ENCODE measurements around the gene C12orf76. TPM values are rescaled to one million over a fixed set of nuclear protein-coding genes. Genes with fewer than 3 reads are reported as not detected.

Gene C12orf76
- polyA plus RNA-seq, 1 donor from 2014 or later = 227 TPM

DNA sequence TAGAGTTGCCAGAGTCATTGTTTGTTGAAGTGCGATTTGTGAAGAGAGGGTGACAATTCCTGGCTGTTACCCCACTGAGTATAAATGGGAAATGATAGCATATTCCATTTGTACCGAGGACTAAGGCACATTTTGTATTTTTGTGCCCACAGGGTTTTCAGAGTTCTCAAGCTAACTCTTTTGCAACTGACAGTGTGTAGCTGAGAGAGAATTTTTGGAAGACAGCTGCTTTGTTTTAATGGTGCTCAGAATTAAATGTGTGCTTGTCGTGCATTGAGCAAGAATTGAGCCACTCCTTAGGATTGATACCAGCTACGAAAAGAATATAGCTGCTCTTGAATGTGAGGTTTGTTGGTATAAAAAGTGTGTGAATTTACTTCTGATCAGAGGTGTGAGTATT lies 27.4 kb downstream of the C12orf76 start:
- TF ChIP-seq SMC3 (conservative IDR thresholded peaks at IDR 0.05; ENCODE audit: poor library complexity) (no peak), POLR2AphosphoS5 (IDR thresholded peaks at IDR 0.05) (no peak)
- H3K36me3 ChIP-seq (ENCODE audit: insufficient read depth, low read length) = peaks cover 21% of the 10 kb centered on the region
- no peak overlapping the region for H3K4me3 ChIP-seq (ENCODE audit: low read length)
- H3K9ac ChIP-seq (ENCODE audit: low read length) = no peak overlapping the region
- H3K27me3 ChIP-seq (ENCODE audit: insufficient read depth, low read depth, low read length) = no peaks in the 10 kb centered on the region
- no peaks in the 10 kb centered on the region for H4K20me1 ChIP-seq (ENCODE audit: insufficient read depth)
- H2AFZ ChIP-seq (ENCODE audit: low read depth, low read length) = no peak overlapping the region
- H3K4me2 ChIP-seq (ENCODE audit: low read length) = no peak overlapping the region
- H3K79me2 ChIP-seq (replicated peaks; ENCODE audit: insufficient read depth, low read length) = no peaks in the 10 kb centered on the region
- H3K9me3 ChIP-seq (ENCODE audit: low read length) = no peaks in the 10 kb centered on the region
- no peaks in the 10 kb centered on the region for H3F3A ChIP-seq (ENCODE audit: insufficient read depth, low read length, poor library complexity, severe bottlenecking)
- H3K9me2 ChIP-seq (ENCODE audit: insufficient read depth, low read length) = no peaks in the 10 kb centered on the region
- no peak overlapping the region for H3K27ac ChIP-seq (ENCODE audit: low read length)

DNA sequence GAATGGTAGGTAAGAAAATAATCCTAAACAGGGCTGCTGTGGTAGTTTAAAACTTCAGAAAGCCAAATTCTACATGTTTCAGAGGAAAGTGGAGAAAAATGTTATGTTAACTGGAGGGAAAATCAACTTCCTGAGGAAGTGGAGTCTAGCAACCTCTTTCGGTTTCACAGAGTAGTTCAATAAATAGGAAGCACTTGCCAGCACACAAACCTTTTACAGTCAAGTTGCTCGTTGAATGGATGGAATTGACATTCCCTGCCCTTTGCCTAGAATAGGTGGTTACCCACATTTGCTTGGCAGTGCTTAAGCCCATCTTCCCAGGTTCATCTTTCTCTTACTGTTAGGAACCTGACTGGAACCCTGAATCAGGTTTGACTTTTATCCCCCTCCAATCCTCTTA lies 33.2 kb downstream of the C12orf76 start:
- no peak overlapping the region for H2AFZ ChIP-seq (ENCODE audit: low read depth, low read length)
- H3K79me2 ChIP-seq (replicated peaks; ENCODE audit: insufficient read depth, low read length) = no peaks in the 10 kb centered on the region
- H3K4me3 ChIP-seq (ENCODE audit: low read length) = no peak overlapping the region
- no peak for TF ChIP-seq MXI1 (conservative IDR thresholded peaks at IDR 0.05; ENCODE audit: poor library complexity, severe bottlenecking)
- no peak for TF ChIP-seq RAD21 (conservative IDR thresholded peaks at IDR 0.05)
- no peak for TF ChIP-seq EZH2 (IDR thresholded peaks at IDR 0.05; ENCODE audit: borderline replicate concordance, insufficient read depth, low read length, poor library complexity, severe bottlenecking)
- TF ChIP-seq SMC3 (conservative IDR thresholded peaks at IDR 0.05; ENCODE audit: poor library complexity) = no peak
- TF ChIP-seq, protein P1, sequence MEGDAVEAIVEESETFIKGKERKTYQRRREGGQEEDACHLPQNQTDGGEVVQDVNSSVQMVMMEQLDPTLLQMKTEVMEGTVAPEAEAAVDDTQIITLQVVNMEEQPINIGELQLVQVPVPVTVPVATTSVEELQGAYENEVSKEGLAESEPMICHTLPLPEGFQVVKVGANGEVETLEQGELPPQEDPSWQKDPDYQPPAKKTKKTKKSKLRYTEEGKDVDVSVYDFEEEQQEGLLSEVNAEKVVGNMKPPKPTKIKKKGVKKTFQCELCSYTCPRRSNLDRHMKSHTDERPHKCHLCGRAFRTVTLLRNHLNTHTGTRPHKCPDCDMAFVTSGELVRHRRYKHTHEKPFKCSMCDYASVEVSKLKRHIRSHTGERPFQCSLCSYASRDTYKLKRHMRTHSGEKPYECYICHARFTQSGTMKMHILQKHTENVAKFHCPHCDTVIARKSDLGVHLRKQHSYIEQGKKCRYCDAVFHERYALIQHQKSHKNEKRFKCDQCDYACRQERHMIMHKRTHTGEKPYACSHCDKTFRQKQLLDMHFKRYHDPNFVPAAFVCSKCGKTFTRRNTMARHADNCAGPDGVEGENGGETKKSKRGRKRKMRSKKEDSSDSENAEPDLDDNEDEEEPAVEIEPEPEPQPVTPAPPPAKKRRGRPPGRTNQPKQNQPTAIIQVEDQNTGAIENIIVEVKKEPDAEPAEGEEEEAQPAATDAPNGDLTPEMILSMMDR (IDR thresholded peaks at IDR 0.05; ENCODE audit: poor library complexity, severe bottlenecking) = no peak
- no peak for TF ChIP-seq POLR2AphosphoS5 (IDR thresholded peaks at IDR 0.05)
- TF ChIP-seq EP300 (conservative IDR thresholded peaks at IDR 0.05; ENCODE audit: poor library complexity, severe bottlenecking) = no peak
- TF ChIP-seq, protein P2, sequence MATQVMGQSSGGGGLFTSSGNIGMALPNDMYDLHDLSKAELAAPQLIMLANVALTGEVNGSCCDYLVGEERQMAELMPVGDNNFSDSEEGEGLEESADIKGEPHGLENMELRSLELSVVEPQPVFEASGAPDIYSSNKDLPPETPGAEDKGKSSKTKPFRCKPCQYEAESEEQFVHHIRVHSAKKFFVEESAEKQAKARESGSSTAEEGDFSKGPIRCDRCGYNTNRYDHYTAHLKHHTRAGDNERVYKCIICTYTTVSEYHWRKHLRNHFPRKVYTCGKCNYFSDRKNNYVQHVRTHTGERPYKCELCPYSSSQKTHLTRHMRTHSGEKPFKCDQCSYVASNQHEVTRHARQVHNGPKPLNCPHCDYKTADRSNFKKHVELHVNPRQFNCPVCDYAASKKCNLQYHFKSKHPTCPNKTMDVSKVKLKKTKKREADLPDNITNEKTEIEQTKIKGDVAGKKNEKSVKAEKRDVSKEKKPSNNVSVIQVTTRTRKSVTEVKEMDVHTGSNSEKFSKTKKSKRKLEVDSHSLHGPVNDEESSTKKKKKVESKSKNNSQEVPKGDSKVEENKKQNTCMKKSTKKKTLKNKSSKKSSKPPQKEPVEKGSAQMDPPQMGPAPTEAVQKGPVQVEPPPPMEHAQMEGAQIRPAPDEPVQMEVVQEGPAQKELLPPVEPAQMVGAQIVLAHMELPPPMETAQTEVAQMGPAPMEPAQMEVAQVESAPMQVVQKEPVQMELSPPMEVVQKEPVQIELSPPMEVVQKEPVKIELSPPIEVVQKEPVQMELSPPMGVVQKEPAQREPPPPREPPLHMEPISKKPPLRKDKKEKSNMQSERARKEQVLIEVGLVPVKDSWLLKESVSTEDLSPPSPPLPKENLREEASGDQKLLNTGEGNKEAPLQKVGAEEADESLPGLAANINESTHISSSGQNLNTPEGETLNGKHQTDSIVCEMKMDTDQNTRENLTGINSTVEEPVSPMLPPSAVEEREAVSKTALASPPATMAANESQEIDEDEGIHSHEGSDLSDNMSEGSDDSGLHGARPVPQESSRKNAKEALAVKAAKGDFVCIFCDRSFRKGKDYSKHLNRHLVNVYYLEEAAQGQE (IDR thresholded peaks at IDR 0.05; ENCODE audit: borderline replicate concordance) = no peak
- TF ChIP-seq TAF1 (IDR thresholded peaks at IDR 0.05; ENCODE audit: low read depth) = no peak
- no peak overlapping the region for H3K9ac ChIP-seq (ENCODE audit: low read length)
- peaks cover 21% of the 10 kb centered on the region for H3K36me3 ChIP-seq (ENCODE audit: insufficient read depth, low read length)
- H3K9me2 ChIP-seq (ENCODE audit: insufficient read depth, low read length) = no peaks in the 10 kb centered on the region
- H3K27ac ChIP-seq (ENCODE audit: low read length) = no peak overlapping the region
- H4K20me1 ChIP-seq (ENCODE audit: insufficient read depth) = no peaks in the 10 kb centered on the region
- H3K4me2 ChIP-seq (ENCODE audit: low read length) = no peak overlapping the region
- H3K9me3 ChIP-seq (ENCODE audit: low read length) = no peaks in the 10 kb centered on the region
- no peaks in the 10 kb centered on the region for H3F3A ChIP-seq (ENCODE audit: insufficient read depth, low read length, poor library complexity, severe bottlenecking)
- no peaks in the 10 kb centered on the region for H3K27me3 ChIP-seq (ENCODE audit: insufficient read depth, low read depth, low read length)

DNA sequence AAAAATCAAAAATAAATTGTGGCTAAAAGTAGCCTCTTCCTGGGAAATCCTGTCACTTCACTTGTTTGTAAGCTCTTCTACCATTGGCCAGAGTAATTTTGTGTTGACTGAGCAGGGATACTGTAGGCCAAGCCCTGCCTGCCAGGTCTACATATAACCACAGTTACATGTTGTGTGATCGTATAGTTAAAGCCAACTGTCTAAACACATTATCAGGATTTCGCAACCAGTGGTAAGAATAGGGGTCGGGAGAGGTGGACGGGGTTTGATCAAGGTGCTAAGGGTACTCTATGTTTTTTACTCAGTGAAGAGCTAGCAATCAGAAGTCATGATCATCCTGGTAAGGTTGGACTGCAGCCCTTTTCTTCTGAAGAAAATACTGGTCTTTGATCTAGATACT lies 35.7 kb downstream of the C12orf76 start:
- Histone ChIP-seq H3K9me3 (ENCODE audit: low read length) (no peaks in the 10 kb centered on the region), H4K20me1 (ENCODE audit: insufficient read depth) (no peaks in the 10 kb centered on the region), H3K79me2 (replicated peaks; ENCODE audit: insufficient read depth, low read length) (no peaks in the 10 kb centered on the region), H3F3A (ENCODE audit: insufficient read depth, low read length, poor library complexity, severe bottlenecking) (no peaks in the 10 kb centered on the region), H3K4me3 (ENCODE audit: low read length) (no peak overlapping the region), H2AFZ (ENCODE audit: low read depth, low read length) (no peak overlapping the region), H3K9me2 (ENCODE audit: insufficient read depth, low read length) (no peaks in the 10 kb centered on the region), H3K27me3 (ENCODE audit: insufficient read depth, low read depth, low read length) (no peaks in the 10 kb centered on the region), H3K27ac (ENCODE audit: low read length) (no peak overlapping the region), H3K4me2 (ENCODE audit: low read length) (no peak overlapping the region), H3K9ac (ENCODE audit: low read length) (no peak overlapping the region), H3K36me3 (ENCODE audit: insufficient read depth, low read length) (peaks cover 4% of the 10 kb centered on the region)
- no peak for TF ChIP-seq POLR2AphosphoS5 (IDR thresholded peaks at IDR 0.05)
- no peak for TF ChIP-seq RAD21 (conservative IDR thresholded peaks at IDR 0.05)
- TF ChIP-seq EP300 (conservative IDR thresholded peaks at IDR 0.05; ENCODE audit: poor library complexity, severe bottlenecking) = no peak
- TF ChIP-seq, protein P2 (IDR thresholded peaks at IDR 0.05; ENCODE audit: borderline replicate concordance) = no peak
- TF ChIP-seq, protein P1 (IDR thresholded peaks at IDR 0.05; ENCODE audit: poor library complexity, severe bottlenecking) = no peak
- TF ChIP-seq EZH2 (IDR thresholded peaks at IDR 0.05; ENCODE audit: borderline replicate concordance, insufficient read depth, low read length, poor library complexity, severe bottlenecking) = no peak
- no peak for TF ChIP-seq SMC3 (conservative IDR thresholded peaks at IDR 0.05; ENCODE audit: poor library complexity)
- no peak for TF ChIP-seq TAF1 (IDR thresholded peaks at IDR 0.05; ENCODE audit: low read depth)
- no peak for TF ChIP-seq MXI1 (conservative IDR thresholded peaks at IDR 0.05; ENCODE audit: poor library complexity, severe bottlenecking)

Data from neural cell (in vitro differentiated cells).